ENCODE measurements around the gene CD8B.

The CD8B gene

GRCh38 chr2:86783615-86784339 is 77.9 kb downstream of the CD8B start:
- TF ChIP-seq, protein P1, sequence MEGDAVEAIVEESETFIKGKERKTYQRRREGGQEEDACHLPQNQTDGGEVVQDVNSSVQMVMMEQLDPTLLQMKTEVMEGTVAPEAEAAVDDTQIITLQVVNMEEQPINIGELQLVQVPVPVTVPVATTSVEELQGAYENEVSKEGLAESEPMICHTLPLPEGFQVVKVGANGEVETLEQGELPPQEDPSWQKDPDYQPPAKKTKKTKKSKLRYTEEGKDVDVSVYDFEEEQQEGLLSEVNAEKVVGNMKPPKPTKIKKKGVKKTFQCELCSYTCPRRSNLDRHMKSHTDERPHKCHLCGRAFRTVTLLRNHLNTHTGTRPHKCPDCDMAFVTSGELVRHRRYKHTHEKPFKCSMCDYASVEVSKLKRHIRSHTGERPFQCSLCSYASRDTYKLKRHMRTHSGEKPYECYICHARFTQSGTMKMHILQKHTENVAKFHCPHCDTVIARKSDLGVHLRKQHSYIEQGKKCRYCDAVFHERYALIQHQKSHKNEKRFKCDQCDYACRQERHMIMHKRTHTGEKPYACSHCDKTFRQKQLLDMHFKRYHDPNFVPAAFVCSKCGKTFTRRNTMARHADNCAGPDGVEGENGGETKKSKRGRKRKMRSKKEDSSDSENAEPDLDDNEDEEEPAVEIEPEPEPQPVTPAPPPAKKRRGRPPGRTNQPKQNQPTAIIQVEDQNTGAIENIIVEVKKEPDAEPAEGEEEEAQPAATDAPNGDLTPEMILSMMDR (conservative IDR thresholded peaks at IDR 0.05; ENCODE audit: low read length): no peak
- no peak for DNase-seq (ENCODE audit: low read depth)
- no peak overlapping the region for H3K4me3 ChIP-seq (ENCODE audit: low read length)

- TF ChIP-seq, protein P1 (conservative IDR thresholded peaks at IDR 0.05; ENCODE audit: low read length): no peak
- no peak overlapping the region for H3K4me3 ChIP-seq (ENCODE audit: low read length)
- no peak for DNase-seq (ENCODE audit: low read depth)
Measured at GRCh38 chr2:86782748-86783147, 78.9 kb downstream of the CD8B start.

GRCh38 chr2:86781363-86781762 is 80.3 kb downstream of the CD8B start:
- TF ChIP-seq, protein P1 (conservative IDR thresholded peaks at IDR 0.05; ENCODE audit: low read length): no peak
- no peak overlapping the region for H3K4me3 ChIP-seq (ENCODE audit: low read length)
- DNase-seq (ENCODE audit: low read depth): no peak

- TF ChIP-seq, protein P1 (conservative IDR thresholded peaks at IDR 0.05; ENCODE audit: low read length): no peak
- H3K4me3 ChIP-seq (ENCODE audit: low read length): no peak overlapping the region
- DNase-seq (ENCODE audit: low read depth): no peak
Measured at GRCh38 chr2:86779971-86780370, 81.7 kb downstream of the CD8B start.

DNA sequence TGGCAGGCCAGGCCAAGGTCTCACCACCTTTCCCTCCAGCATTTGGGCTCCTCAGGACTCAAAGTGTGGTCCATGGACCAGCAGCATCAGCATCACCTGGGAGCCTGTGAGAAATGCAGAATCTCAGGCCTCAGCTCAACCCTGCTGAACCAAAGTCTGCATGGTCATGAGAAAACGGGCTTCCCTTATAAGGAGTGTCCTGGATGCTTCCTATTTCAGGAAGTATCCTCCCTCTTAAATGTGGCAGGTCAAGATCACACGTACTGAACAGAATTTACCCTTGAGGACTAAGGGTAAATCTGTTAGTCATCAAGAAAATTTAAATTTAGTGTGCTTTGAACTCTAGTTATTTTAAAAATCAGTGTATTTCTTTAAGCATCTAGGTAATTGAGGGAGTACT is 82.7 kb downstream of the CD8B start:
- TF ChIP-seq, protein P1 (conservative IDR thresholded peaks at IDR 0.05; ENCODE audit: low read length): no peak
- H3K4me3 ChIP-seq (ENCODE audit: low read length): no peak overlapping the region
- DNase-seq (ENCODE audit: low read depth): no peak

GRCh38 chr2:86776532-86776931 is 85.2 kb downstream of the CD8B start:
- no peak overlapping the region for H3K4me3 ChIP-seq (ENCODE audit: low read length)
- no peak for DNase-seq (ENCODE audit: low read depth)
- TF ChIP-seq, protein P1 (conservative IDR thresholded peaks at IDR 0.05; ENCODE audit: low read length): no peak

- no peak overlapping the region for H3K4me3 ChIP-seq (ENCODE audit: low read length)
- no peak for DNase-seq (ENCODE audit: low read depth)
- TF ChIP-seq, protein P1 (conservative IDR thresholded peaks at IDR 0.05; ENCODE audit: low read length): no peak
Measured at GRCh38 chr2:86775338-86775737, 86.3 kb downstream of the CD8B start.
